GM13976 (cell line): ENCODE results near the gene HKDC1.

Experiments used
- DNase-seq: peaks from one replicate; pipeline ENCODE4 v3.0.0; 2012; ENCODE audit warnings: low spot score
- in situ Hi-C: fragments of 300-500 bp; cut with MboI; formaldehyde crosslinking; loops from one replicate; pipeline ENCODE4 v1.12.0; 2022; ENCODE audit warnings: low sequenced_read_pairs, mixed read lengths, inconsistent platforms; ENCODE audit not compliant: unreplicated experiment
- TF ChIP-seq, protein P1 (sequence below): IDR thresholded peaks from 2 replicates; pipeline ENCODE4 v1.5.1; 2012; ENCODE audit warnings: borderline replicate concordance, mild to moderate bottlenecking; ENCODE audit not compliant: insufficient read depth; ENCODE audit errors: extremely low read depth, missing control alignments, control extremely low read depth

HKDC1 gene

DNA sequence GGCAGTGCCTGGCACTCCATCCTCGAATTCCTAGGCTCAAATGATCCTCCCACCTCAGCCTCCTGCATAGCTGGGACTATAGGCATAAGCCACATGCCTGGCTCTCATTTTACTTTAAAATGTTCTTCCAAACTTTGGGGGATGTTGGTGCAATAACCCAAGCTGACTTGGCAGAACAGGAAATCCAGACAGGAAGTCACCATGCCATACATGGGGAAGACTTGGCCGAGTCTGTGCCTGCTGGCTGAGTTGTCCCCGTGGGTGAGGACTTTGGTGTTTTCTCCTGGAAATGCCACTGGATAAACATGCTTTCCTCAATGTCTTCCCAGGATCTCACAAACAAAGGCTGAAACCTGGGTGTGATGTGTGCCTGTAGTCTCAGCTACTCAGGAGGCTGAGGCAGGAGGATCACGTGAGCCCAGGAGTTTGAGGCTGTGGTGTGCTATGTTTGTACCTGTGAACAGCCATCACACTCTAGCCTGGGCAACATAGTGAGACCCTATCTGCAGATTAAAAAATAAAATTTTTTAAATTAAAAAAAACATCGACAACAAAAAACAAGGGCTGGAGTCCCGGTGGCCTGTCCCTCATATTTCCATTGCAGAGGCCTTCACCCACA, 19.8 kb downstream of the HKDC1 start:
- DNase-seq = no peak
- TF ChIP-seq, protein P1, sequence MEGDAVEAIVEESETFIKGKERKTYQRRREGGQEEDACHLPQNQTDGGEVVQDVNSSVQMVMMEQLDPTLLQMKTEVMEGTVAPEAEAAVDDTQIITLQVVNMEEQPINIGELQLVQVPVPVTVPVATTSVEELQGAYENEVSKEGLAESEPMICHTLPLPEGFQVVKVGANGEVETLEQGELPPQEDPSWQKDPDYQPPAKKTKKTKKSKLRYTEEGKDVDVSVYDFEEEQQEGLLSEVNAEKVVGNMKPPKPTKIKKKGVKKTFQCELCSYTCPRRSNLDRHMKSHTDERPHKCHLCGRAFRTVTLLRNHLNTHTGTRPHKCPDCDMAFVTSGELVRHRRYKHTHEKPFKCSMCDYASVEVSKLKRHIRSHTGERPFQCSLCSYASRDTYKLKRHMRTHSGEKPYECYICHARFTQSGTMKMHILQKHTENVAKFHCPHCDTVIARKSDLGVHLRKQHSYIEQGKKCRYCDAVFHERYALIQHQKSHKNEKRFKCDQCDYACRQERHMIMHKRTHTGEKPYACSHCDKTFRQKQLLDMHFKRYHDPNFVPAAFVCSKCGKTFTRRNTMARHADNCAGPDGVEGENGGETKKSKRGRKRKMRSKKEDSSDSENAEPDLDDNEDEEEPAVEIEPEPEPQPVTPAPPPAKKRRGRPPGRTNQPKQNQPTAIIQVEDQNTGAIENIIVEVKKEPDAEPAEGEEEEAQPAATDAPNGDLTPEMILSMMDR = no peak
- in situ Hi-C loops = loop anchor here (5.0 kb wide), 1 partner anchor 147 kb away; no protein-coding TSS in a partner anchor

DNA sequence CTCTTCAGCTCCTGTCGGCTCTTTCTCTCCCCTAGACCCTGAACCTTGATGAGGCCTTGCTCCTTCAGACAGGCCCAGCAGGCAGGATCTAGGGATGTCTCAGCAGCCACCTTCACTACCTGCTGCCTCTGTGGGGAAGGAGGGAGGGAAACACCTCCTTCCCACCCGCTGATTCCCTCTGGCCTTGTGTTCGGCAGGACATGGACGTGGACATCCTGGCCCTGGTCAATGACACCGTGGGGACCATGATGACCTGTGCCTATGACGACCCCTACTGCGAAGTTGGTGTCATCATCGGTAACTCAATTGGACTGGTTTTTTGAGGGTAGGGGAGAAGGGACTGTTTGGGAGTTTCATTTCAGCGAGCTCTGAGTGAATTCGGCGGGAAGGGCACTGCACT, 20.3 kb downstream of the HKDC1 start:
- TF ChIP-seq, protein P1 = no peak
- DNase-seq = no peak
- in situ Hi-C loops = no loop called here

DNA sequence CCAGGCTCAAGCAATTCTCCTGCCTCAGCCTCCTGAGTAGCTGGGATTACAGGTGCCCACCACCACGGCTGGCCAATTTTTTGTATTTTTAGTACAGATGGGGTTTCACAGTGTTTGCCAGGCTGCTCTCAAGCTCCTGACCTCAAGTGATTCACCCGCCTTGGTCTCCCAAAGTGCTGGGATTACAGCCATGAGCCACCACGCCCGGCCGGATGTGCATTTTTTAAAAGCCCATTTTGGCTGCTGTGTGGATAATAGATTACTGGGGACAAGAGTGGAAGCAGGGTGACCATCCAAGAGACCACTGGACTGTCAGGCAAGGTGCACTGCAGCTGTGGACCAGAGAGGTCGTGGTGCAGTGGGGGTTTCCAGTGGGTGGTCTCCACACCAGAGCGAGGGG, 21.4 kb downstream of the HKDC1 start:
- TF ChIP-seq, protein P1 = no peak
- DNase-seq = no peak
- in situ Hi-C loops = no loop called here

DNA sequence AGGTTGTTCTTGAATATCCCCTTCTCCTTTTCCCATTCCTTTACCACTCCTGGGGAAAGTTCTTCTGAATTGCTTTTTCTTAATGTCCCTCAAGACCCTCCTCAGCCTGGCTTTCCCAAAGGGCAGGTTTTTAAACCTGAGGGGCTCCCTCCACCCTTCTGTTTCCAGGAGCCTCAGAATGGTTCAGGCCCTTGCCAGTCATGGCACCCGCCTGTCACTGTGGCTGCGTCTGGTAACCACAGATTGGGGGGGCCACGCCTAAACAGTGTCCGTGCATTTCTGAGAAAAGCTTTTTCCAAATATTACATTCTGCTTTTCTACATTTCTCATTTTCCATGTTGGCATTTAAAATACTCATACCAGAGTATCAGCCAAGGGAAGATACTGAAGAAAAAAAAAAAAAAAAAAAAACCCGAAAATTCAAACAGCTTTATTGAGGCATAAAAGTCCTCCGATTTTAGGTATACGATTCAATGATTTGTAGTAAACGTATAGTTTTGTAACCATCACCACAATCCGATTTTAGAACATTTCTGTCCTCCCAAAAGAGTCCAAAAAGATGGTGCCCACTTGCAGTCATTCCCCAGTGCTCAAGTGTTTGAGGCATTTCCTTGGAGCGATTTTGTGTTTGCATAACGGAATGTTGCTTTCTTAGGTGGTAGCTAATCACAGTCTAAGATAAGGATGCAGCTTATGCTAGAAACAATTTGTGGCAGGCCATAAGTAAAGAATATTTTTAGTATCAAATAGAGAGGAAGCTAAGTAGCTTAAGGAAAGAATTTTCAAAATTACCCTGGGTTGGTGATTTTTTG, 22.1 kb downstream of the HKDC1 start:
- DNase-seq = no peak
- TF ChIP-seq, protein P1 = no peak
- in situ Hi-C loops = no loop called here

DNA sequence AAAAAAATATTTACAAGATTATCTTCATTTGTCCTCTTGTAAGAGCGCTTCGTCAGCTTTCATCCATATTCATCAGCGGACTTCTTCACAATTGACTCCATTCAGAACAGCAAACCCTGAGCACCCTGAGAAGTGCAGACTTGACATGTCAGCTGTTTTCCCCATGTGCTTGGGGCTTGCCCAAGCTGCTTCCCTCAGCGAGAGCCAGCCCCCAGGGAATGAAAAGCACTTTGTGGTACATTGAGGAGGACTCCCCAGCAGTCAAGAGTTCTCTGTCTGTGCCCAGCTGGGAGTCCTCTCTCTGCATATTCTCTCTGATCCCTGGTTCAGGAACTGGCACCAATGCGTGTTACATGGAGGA, 22.7 kb downstream of the HKDC1 start:
- TF ChIP-seq, protein P1 = no peak
- in situ Hi-C loops = no loop called here
- no peak for DNase-seq

DNA sequence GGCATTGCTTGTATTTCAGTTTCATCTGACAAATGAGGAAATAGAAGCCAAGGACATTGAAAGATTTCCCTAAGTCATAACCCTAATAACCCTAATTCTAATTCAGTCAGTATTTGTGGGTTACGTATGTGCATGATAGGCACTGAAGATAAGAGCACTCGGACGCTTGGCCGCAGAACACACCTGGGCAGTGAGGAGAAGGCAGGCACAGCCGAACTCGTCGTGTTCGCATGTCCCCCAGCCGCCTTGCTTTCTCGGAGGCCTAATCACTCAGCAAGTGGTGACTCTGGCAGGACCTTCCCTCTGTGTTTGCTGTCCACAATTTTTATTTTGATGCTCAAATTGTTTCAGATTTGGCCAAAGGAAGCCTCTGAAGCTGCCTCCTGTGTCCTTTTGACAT, 23.7 kb downstream of the HKDC1 start:
- no peak for DNase-seq
- TF ChIP-seq, protein P1 = no peak
- in situ Hi-C loops = no loop called here

DNA sequence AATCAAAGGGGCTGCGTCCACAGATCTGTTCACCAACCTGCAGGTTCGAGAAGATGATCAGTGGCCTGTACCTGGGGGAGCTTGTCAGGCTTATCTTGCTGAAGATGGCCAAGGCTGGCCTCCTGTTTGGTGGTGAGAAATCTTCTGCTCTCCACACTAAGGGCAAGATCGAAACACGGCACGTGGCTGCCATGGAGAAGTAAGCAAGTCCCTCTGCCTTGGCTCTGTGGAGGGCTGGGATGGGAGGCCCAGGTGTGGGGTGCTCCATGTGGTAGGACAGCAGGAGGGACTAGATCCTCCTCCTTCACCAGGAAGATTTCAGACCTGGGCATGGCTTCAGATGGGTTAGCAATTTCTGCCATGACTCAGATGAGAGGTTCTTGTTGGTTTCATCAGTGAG, 25.9 kb downstream of the HKDC1 start:
- DNase-seq = no peak
- TF ChIP-seq, protein P1 = no peak
- in situ Hi-C loops = no loop called here
